NCI-H1417 treated with DMSO at 0.1 percent for 48 hours (cell line): ENCODE data around the gene MMADHC.

Experiments used
- DNase-seq: peaks from one replicate; lab custom pipeline; 2025; lab: John Stamatoyannopoulos, UW

MMADHC gene

GRCh38 chr2:149587220-149587949 lies at the start of gene MMADHC:
MMADHC (minus strand) TSS chr2:149587775; CDS start chr2:149587097, 678 bp downstream.
- DNase-seq: peak; percentile 69

- no peak for DNase-seq
Observed at GRCh38 chr2:149634103-149634502, 46.5 kb upstream of the MMADHC start.

GRCh38 chr2:149630445-149630844 lies 42.9 kb upstream of the MMADHC start:
- DNase-seq: no peak

- DNase-seq: no peak
Observed at GRCh38 chr2:149629026-149629425, 41.5 kb upstream of the MMADHC start.

- DNase-seq: no peak
Observed at GRCh38 chr2:149627111-149627801, 39.7 kb upstream of the MMADHC start.

- no peak for DNase-seq
Observed at GRCh38 chr2:149625671-149626070, 38.1 kb upstream of the MMADHC start.

- no peak for DNase-seq
Observed at GRCh38 chr2:149625271-149625670, 37.7 kb upstream of the MMADHC start.

GRCh38 chr2:149622343-149622742 lies 34.8 kb upstream of the MMADHC start:
- DNase-seq: no peak

- no peak for DNase-seq
Observed at GRCh38 chr2:149617476-149617875, 29.9 kb upstream of the MMADHC start.

- DNase-seq: no peak
Observed at GRCh38 chr2:149616681-149617456, 29.3 kb upstream of the MMADHC start.

GRCh38 chr2:149613704-149614103 lies 26.1 kb upstream of the MMADHC start:
- DNase-seq: no peak

GRCh38 chr2:149612122-149612521 lies 24.5 kb upstream of the MMADHC start:
- no peak for DNase-seq

GRCh38 chr2:149611100-149611820 lies 23.7 kb upstream of the MMADHC start:
- DNase-seq: no peak

GRCh38 chr2:149606251-149606811 lies 18.8 kb upstream of the MMADHC start:
- no peak for DNase-seq

- no peak for DNase-seq
Observed at GRCh38 chr2:149603248-149603647, 15.7 kb upstream of the MMADHC start.

GRCh38 chr2:149601141-149601796 lies 13.7 kb upstream of the MMADHC start:
- DNase-seq: no peak

GRCh38 chr2:149597668-149598326 lies 10.2 kb upstream of the MMADHC start:
- DNase-seq: peak; percentile 61

- no peak for DNase-seq
Observed at GRCh38 chr2:149597050-149597667, 9.6 kb upstream of the MMADHC start.

- no peak for DNase-seq
Observed at GRCh38 chr2:149596471-149596870, 8.9 kb upstream of the MMADHC start.
